GM12874 (cell line): Measurements from ENCODE around the gene ABCC3.

Source experiments
- TF ChIP-seq, protein P1 (sequence below): IDR thresholded peaks from 2 replicates; pipeline ENCODE4 v1.5.1; 2011; ENCODE audit warnings: low read depth, mild to moderate bottlenecking, control low read depth, low read length, moderate library complexity; ENCODE audit not compliant: insufficient read depth

The ABCC3 gene

DNA sequence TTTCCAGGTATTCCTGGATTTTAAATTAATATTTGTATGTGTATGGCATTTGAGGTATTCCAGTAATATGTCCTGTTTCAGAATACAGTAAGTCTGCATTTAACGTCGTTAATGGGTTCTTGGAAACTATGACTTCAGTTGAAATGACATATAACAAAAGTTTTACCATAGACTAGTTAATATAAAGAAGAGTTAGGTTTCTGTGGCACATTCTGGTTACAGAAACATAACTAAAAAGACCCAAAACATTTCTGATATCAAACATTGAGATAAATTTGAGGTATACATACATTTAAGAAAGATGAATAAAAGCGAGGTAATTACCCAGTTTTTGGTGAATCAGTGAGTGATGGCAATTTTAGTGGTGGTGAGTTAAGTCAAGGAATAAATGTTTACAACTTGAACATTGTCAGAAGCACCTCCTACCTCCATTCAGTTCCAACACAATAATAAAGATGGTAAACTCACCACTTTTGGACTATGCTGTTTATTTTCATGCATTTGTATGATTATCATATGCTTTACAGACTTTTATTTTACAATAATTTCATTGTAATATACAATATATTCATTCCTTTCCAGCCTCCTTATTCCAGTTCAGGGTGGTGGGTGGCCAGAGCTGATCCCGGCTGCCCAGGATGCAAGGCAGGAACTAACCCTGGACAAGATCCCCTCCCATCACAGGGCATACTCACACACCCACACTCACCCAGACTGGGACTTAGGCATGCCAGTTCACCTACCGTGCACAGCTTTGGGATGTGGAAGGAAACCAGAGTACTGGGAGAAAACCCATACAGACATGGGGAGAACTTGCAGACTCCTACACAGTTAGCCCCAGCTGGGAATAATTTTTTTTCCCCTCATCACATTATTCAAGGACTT, 94.4 kb downstream of the ABCC3 start:
- TF ChIP-seq, protein P1, sequence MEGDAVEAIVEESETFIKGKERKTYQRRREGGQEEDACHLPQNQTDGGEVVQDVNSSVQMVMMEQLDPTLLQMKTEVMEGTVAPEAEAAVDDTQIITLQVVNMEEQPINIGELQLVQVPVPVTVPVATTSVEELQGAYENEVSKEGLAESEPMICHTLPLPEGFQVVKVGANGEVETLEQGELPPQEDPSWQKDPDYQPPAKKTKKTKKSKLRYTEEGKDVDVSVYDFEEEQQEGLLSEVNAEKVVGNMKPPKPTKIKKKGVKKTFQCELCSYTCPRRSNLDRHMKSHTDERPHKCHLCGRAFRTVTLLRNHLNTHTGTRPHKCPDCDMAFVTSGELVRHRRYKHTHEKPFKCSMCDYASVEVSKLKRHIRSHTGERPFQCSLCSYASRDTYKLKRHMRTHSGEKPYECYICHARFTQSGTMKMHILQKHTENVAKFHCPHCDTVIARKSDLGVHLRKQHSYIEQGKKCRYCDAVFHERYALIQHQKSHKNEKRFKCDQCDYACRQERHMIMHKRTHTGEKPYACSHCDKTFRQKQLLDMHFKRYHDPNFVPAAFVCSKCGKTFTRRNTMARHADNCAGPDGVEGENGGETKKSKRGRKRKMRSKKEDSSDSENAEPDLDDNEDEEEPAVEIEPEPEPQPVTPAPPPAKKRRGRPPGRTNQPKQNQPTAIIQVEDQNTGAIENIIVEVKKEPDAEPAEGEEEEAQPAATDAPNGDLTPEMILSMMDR, result no peak

DNA sequence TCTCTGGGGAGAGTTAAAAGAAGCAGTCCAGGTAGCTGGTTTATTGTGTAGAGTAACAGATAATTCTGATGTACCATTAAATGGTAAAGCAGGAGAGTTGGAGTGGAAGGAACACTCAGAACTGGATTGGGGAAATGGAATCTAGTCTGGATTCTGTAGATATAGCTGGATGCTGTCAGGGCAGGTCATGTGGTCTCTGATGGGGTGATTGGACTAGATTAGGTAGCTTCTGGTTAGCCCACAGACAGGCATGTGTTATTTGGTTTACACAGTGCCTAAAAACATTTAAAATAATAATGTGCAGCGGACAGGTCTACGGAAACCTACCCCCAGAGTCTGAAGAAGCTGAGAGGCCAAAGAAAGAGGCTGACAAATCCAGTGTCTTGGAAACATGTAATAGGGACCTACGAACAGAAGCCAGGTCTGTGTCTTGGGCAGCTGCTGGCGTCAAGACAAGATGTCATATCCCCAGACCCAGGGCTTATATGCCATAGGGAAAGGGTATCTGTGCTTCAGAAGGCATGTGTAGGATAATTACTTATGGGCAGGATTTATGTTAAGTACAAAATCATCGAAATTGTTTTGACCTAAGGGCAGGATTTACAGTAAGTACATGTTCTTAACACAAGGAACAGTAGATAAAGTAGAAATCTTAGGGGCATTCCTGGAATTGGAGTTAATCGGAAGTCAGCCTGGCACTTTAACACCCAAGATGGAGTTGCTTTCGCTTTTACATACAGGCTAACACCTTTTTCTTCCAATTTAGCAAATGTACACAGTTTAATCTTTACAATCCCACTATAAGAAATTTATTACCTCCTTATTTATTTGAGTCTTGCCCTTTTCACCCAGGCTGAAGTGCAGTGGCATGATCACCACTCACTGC, 97.1 kb downstream of the ABCC3 start:
- TF ChIP-seq, protein P1, result no peak

DNA sequence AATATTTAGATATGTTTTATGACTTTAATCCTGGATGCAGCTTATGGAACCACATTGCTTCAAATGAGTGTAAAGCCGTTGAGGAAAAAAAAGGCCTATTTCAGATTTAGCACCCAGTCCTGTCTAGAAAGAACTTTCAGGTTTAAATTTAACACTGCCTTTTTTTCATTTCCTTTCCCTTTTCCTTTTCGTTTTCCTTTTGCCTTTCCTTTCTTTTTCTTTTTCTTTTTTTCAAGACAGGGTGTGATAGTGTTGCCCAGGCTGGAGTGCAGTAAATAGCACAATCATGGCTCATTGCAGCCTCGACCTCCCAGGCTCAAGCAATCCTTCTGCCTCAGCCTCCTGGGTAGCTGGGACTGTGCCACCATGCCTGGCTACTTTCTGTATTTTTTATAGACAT, 100.6 kb downstream of the ABCC3 start:
- TF ChIP-seq, protein P1, result no peak

DNA sequence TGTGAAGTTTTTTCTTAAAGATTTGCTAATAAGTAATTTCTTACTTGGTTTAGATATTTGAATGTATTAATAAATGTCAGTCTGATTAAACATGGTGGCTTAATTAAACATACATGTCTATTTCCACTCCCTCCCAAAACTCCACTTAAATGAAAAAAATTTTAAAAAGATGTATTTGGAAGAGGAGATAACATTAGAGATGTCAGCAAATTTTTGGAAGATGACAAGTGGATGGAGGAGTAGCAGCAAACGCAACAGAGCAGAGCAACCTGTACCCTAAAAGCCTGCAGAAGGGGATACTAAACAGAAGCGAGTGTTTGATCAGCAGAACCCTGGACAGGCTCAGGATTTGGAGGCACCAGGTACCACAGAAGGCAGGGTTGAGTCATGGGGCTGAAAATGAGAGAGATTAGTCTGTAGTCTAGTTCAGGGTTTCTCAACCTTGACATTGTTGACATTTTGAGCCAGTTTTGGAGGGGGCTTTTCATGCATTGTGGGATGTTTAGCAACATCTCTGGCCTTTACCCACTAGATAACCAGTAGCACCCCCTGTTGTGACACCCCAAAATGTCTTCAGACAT, 102.5 kb downstream of the ABCC3 start:
- TF ChIP-seq, protein P1, result no peak

DNA sequence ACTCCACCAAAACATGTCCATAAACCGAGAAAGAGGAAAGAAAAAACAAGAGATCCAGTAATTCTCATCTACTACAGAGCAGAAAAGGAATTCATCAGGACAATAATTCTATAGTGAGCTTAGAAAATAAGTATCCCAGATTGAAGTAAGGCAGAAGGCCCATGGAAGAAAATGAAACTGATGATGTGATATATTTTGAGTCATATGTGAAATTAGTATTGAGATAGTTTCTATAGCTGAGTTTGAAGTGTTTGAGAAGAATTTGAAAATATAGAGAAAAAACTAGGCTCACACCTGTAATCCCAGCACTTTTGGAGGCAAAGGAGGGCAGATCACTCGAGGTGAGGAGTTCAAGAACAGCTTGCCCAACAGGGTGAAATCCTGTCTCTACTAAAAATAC, 104.4 kb downstream of the ABCC3 start:
- TF ChIP-seq, protein P1, result no peak
